Astrocyte of the spinal cord (primary cell): ENCODE results near the gene DYRK2.
A peak's percentile ranks its signal among the peaks of the same experiment; 100 is the strongest.

Experiments
- DNase-seq: peaks from one replicate; pipeline ENCODE4 v3.0.0; 2011; ENCODE audit warnings: low read depth, low spot score
- H3K4me3 ChIP-seq: 2 replicates; pipeline ENCODE4 v1.5.1; 2011; ENCODE audit warnings: low read depth, mild to moderate bottlenecking, low read length, moderate library complexity
- in situ Hi-C: cut with HindIII; loops from 2 replicates; pipeline ENCODE4 v1.10.0; 2017; ENCODE audit warnings: low sequenced_read_pairs
- TF ChIP-seq, protein P1 (sequence below): IDR thresholded peaks from 2 replicates; pipeline ENCODE4 v1.5.1; 2012; ENCODE audit warnings: low read depth, mild to moderate bottlenecking, low read length, inconsistent platforms

Gene DYRK2

DNA sequence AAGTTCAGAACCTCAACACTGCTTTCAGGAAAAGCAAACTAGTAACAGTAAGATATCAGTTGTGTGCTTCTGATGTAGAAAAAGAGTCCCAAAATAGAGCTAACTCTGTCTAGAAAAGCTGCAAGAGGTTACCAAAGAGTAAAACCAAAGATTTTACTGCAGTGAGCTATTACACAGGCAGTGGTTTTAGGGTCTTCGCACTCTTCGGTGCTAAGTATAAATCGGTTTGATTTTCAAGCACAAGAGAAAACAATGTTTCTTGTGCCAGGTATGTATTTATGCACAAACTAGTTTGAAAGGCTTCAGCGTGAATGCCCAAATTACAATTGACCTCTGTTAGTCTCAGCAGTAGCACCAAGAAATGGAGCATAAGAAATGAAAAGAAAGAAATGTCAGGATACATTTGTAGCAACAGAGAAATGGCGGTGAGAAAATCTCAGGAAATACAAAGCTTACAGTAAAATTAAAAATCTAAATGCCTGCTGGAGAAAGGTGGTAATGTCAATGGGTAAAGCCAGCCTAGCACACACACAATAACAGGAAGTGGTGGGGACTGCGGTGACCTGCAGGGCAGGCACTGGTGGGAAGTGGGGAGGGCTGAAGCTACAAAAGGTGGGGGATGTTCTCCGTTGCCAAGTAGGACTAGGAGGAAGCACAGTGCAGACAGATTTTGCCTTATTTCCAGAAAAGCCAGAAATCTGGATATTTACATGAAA lies 18.0 kb upstream of the DYRK2 start:
- H3K4me3 ChIP-seq: no peak overlapping the region
- TF ChIP-seq, protein P1, sequence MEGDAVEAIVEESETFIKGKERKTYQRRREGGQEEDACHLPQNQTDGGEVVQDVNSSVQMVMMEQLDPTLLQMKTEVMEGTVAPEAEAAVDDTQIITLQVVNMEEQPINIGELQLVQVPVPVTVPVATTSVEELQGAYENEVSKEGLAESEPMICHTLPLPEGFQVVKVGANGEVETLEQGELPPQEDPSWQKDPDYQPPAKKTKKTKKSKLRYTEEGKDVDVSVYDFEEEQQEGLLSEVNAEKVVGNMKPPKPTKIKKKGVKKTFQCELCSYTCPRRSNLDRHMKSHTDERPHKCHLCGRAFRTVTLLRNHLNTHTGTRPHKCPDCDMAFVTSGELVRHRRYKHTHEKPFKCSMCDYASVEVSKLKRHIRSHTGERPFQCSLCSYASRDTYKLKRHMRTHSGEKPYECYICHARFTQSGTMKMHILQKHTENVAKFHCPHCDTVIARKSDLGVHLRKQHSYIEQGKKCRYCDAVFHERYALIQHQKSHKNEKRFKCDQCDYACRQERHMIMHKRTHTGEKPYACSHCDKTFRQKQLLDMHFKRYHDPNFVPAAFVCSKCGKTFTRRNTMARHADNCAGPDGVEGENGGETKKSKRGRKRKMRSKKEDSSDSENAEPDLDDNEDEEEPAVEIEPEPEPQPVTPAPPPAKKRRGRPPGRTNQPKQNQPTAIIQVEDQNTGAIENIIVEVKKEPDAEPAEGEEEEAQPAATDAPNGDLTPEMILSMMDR: no peak
- in situ Hi-C loops: no loop called here
- DNase-seq: peak; percentile 13

DNA sequence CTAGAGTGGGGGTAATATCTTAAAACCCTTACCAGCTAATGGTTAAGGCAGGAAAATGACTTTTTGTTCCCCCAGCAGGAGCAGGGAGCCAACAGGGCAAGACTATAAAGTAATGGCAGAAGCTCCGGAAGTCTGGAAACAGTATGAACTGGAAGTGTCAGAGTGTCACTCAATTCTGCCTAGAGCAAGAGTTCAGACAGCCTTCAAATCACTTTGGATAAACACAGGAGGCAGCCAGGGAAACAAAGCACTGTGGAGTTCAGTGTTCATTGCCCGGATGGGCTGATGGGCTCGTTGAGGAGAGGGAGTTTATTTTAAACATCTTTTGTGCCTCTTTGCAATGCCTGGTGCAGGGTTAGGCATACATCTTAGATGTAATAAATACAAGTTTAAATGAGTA lies 16.5 kb upstream of the DYRK2 start:
- no peak for DNase-seq
- TF ChIP-seq, protein P1: no peak
- in situ Hi-C loops: no loop called here
- no peak overlapping the region for H3K4me3 ChIP-seq

DNA sequence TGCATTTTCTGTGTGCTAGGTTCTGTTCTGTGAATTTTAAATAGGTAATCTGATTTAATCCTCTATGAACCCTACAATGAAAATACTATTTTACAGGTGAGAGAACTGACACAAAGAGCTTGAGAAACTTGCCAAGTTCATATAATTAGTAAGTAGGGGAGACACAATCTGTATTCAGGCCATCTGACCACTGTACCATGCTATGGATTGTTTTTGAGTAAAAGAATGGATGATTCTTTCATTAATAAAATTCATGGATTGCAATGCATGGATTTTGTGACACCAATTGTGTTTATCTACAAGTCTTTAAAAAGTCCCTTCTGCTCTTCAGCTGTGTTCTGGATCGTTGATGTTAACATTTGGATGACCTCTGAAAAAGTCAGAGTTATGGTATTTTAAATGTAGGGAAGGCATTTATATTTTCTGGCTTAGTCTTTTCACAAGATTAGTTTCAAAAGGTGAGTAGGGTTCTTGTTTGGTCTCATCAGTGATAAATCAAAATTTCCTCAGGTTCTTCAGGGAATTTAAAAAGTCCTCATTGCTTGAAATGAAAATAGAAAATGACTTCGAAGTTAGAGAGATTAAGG lies 15.4 kb upstream of the DYRK2 start:
- no peak for DNase-seq
- in situ Hi-C loops: no loop called here
- TF ChIP-seq, protein P1: no peak
- no peak overlapping the region for H3K4me3 ChIP-seq

DNA sequence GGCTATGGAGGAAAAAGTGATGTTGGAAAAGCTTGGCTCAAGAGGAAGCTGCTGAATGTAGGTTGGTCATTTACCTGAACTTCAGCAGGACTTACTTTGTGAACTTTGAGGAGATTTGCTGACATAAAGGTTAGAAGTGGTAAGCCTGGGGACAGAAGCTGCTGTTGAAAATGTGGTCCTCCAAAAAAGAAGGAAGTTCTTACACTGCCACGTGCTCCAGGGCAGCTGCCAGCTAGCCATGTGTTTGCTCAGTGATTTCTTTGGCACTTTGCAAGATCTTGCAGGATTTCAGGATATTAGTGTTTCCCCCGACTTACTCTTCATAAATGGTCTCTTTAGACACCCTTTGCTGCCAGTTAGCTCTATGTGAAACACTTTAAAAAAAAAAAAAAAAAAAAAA lies 14.8 kb upstream of the DYRK2 start:
- in situ Hi-C loops: no loop called here
- no peak for DNase-seq

DNA sequence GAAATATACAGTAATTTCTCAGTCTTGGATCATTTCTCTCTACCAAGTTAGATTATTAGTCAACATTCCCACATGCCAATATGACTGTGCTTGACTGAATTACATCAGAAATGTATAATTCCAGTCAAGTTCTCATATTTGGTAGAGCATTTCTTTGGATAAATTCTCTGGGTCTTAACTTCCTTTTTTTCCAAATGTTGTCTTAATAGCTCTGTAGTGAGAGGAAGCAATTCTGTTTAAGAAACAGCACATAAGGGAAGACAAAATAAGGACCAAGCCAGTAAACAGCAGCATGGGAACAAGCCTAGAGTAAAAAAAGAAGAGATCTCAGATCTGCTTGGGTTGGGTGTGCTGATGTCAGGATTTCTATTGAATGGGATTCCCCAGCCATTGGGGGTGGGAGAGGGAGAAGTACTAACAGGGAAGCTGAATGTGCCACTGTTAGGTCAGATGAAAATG lies 14.2 kb upstream of the DYRK2 start:
- no peak overlapping the region for H3K4me3 ChIP-seq
- TF ChIP-seq, protein P1: no peak
- no peak for DNase-seq
- in situ Hi-C loops: no loop called here

More for the DNA sequence above, 14.8 kb upstream of the DYRK2 start:
- TF ChIP-seq, protein P1: no peak
- no peak overlapping the region for H3K4me3 ChIP-seq

- in situ Hi-C loops: no loop called here
- no peak for DNase-seq
- TF ChIP-seq, protein P1: no peak
- no peak overlapping the region for H3K4me3 ChIP-seq
Measured at GRCh38 chr12:67637718-67638117, 10.8 kb upstream of the DYRK2 start.
